Measurements from ENCODE around the gene TRPM8. TPM values are rescaled to one million over a fixed set of nuclear protein-coding genes. Genes with fewer than 3 reads are reported as not detected.
"Not testable (repeated sequence)": the region's sequence is repeated elsewhere in the genome, so short reads cannot be mapped to it uniquely, and the experiment has no call there.

Gene TRPM8
- not detected for total RNA-seq

DNA sequence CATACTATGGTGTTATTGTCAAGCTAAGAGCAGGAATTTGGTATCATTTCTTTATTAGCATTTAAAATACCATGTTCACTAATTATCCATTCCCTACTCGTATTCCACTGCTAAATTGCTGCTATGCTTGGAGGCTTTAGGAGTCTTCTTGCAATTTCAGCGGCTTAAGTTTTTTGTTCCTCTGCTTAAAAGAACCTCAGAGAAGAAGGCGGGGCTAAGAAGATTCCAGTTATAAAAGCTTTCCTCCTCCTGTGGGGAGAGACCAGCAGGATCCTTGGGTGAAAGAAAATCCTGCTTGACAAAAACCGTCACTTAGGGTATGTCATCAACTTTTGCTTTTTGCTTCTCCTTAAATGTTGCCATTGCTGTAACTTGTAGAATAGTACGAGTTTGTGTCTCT lies at the start of gene TRPM8:
Gene TRPM8 (plus strand): TSS at position 258 of the 400 bp plus-strand sequence. CDS start 9,165 bp downstream, outside the sequence.
- ATAC-seq, result no peak
- no peak for DNase-seq (ENCODE audit: low spot score in 2 of 2)
- no peaks in the 10 kb centered on the region for H3K36me3 Mint-ChIP-seq
- H3K27ac Mint-ChIP-seq, result no peak within 1 kb of the TSS
- H3K9me3 Mint-ChIP-seq, result no peaks in the 10 kb centered on the region

DNA sequence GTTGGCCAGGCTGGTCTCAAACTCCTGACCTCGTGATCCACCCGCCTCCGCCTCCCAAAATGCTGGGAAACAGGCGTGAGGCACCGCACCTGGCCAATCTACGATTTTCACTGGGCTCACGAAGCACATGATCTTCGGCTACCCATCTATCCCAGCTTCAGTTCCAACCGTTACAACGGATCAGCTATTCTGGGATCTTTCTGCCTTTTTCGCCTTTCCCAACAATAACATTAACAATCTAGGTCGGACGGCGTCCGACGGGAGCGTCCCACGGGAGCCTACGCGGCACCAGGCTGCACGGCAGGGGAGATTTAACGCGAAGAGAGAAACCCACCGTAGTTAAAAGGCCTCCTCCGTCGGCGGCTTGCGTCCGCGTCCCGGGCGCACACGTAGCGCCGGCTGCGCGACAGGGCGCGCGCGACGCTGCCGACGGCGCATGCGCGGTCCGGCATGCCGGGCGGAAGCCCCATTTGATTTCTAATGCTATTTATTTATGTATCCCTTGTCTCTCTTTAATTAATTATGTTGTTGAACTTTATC lies 49.1 kb upstream of the TRPM8 start, which contains the start of gene MSL3B:
Gene MSL3B (minus strand): TSS at position 394 of the 540 bp plus-strand sequence.
- H3K36me3 Mint-ChIP-seq, result peaks cover 18 to 35% of the 10 kb centered on the region in 2 donors
- H3K27ac Mint-ChIP-seq, result peak within 1 kb of the TSS; percentile 84 to 96
- peaks cover 12 to 24% of the 10 kb centered on the region in 2 donors for H3K9me3 Mint-ChIP-seq
- DNase-seq (ENCODE audit: low spot score in 2 of 2) (peak in 1 of 2 donors; percentile 56), ATAC-seq (peak; percentile 77 to 78)

DNA sequence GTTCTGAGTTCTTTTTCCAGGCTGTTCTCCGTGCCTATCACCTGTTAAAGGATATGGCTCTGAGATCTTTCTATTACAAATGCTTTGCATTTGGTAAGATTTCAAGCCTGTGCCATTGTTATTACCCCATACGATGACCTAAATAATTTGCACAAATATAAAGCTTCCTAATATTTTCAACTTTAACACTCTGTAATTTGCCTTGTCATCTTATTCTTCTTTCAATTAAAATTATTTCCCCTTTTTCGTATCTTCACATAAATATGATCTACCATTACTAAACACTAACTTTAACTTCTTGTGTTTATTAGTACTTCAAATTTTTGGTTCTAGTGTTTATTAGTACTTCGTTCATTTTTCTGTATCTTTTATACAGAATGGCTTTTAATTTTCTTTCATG lies 45.7 kb upstream of the TRPM8 start:
- Mint-ChIP-seq H3K27ac (no peak overlapping the region), H3K9me3 (peaks cover 12 to 24% of the 10 kb centered on the region in 2 donors), H3K36me3 (peaks cover 23 to 27% of the 10 kb centered on the region in 2 donors)
- ATAC-seq (no peak), DNase-seq (ENCODE audit: low spot score in 2 of 2) (no peak)

- H3K9me3 Mint-ChIP-seq, result peaks cover 5 to 18% of the 10 kb centered on the region in 2 donors
- ATAC-seq; DNase-seq (ENCODE audit: low spot score in 2 of 2); H3K27ac Mint-ChIP-seq: not testable (repeated sequence)
- peaks cover 16 to 20% of the 10 kb centered on the region in 2 donors for H3K36me3 Mint-ChIP-seq
Measured at GRCh38 chr2:233872125-233872524, 45.0 kb upstream of the TRPM8 start.

GRCh38 chr2:233882353-233882752 lies 34.8 kb upstream of the TRPM8 start:
- ATAC-seq, result no peak
- H3K9me3 Mint-ChIP-seq, result peaks cover 23 to 32% of the 10 kb centered on the region in 2 donors
- H3K36me3 Mint-ChIP-seq, result peaks cover 23% of the 10 kb centered on the region in 2 donors
- no peak overlapping the region for H3K27ac Mint-ChIP-seq
- DNase-seq (ENCODE audit: low spot score in 2 of 2), result no peak

- Mint-ChIP-seq H3K27ac (no peak overlapping the region), H3K36me3 (no peaks in the 10 kb centered on the region), H3K9me3 (no peaks in the 10 kb centered on the region)
- no peak for ATAC-seq
- DNase-seq (ENCODE audit: low spot score in 2 of 2), result no peak
Measured at GRCh38 chr2:233892793-233893192, 24.4 kb upstream of the TRPM8 start.

DNA sequence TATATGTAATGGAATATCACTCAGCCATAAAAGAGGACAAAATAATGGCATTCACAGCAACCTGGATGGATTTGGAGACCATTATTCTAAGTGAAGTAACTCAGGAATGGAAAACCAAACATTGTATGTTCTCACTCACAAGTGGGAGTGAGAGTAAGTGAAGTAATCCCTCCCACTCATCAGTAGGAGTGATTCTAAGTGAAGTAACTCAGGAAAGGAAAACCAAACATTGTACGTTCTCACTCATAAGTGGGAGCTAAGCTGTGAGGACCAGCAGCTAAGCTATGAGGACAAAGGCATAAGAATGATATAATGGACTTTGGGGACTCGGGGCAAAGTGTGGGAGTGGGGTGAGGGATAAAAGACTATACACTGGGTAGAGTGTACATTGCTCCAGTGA lies 20.9 kb upstream of the TRPM8 start:
- not testable (repeated sequence) for ATAC-seq, H3K9me3 Mint-ChIP-seq

GRCh38 chr2:233901367-233901766 lies 15.8 kb upstream of the TRPM8 start:
- Mint-ChIP-seq H3K27ac (no peak overlapping the region), H3K36me3 (no peaks in the 10 kb centered on the region), H3K9me3 (peaks cover 4% of the 10 kb centered on the region in 2 donors)
- ATAC-seq (no peak), DNase-seq (ENCODE audit: low spot score in 2 of 2) (no peak)

More for the DNA sequence above, 20.9 kb upstream of the TRPM8 start:
- not testable (repeated sequence) for H3K27ac Mint-ChIP-seq; H3K36me3 Mint-ChIP-seq; DNase-seq (ENCODE audit: low spot score in 2 of 2)

DNA sequence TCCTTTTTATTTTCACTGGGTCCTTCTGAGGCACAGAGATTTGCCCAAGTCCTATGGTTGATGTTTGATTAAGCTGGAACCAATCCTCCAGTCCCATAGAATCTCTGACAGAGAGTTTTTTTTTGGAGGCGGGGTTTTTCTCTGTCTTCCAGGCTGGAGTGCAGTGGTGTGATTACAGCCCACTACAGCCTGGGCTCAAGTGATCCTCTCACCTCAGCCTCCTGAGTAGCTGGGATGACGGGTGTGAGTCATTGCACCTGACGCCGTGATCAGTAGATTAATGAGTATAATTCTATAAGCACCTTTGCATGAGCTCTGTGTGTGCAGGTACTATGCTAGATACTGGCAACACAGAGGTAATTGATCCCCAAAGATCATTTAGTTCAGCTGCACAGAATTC lies 15.3 kb upstream of the TRPM8 start:
- no peaks in the 10 kb centered on the region for H3K36me3 Mint-ChIP-seq
- ATAC-seq (no peak), DNase-seq (ENCODE audit: low spot score in 2 of 2) (no peak)
- H3K9me3 Mint-ChIP-seq, result peaks cover 4% of the 10 kb centered on the region in 2 donors
- no peak overlapping the region for H3K27ac Mint-ChIP-seq

DNA sequence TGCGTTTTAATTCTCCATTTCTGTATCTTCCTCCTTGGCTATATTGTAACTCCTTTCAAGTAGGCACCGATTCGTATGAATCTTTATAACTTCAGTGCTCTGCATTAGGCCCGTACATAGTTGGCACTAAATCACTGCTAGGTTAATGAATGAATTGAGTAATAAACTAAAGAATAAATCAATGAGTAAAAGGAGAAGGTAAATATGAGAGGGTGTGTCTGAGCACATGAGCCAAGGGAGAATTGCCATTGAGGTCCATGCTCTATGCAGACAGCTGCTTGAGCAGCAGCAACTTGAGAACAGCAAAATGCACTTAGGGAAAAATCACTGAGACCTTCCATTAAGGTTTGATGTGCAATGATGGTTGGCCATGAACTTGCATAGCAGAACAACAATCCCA lies 11.2 kb upstream of the TRPM8 start:
- H3K36me3 Mint-ChIP-seq, result peaks cover 0 to 5% of the 10 kb centered on the region in 2 donors
- H3K27ac Mint-ChIP-seq, result no peak overlapping the region
- no peak for ATAC-seq
- no peak for DNase-seq (ENCODE audit: low spot score in 2 of 2)
- H3K9me3 Mint-ChIP-seq, result peaks cover 9 to 10% of the 10 kb centered on the region in 2 donors

DNA sequence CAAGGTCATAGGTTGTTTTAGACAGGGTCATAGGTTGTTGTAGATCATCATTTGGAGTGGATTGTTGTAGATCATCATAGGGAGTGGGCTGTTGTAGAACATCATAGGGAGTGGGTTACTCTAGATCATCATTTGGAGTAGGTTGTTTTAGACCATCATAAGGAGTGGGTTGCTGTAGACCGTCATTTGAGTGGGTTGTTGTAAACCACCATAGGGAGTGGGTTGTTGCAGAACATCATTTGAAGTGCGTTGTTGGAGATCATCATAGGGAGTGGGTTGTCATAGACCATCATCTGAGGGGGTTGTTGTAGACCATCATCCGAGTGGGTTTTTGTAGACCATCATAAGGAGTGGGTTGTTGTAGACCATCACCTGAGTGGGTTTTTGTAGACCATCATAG lies 9.5 kb upstream of the TRPM8 start:
- ATAC-seq (no peak), DNase-seq (ENCODE audit: low spot score in 2 of 2) (no peak)
- H3K9me3 Mint-ChIP-seq, result peaks cover 5 to 10% of the 10 kb centered on the region in 2 donors
- no peak overlapping the region for H3K27ac Mint-ChIP-seq
- H3K36me3 Mint-ChIP-seq, result peaks cover 0 to 5% of the 10 kb centered on the region in 2 donors

DNA sequence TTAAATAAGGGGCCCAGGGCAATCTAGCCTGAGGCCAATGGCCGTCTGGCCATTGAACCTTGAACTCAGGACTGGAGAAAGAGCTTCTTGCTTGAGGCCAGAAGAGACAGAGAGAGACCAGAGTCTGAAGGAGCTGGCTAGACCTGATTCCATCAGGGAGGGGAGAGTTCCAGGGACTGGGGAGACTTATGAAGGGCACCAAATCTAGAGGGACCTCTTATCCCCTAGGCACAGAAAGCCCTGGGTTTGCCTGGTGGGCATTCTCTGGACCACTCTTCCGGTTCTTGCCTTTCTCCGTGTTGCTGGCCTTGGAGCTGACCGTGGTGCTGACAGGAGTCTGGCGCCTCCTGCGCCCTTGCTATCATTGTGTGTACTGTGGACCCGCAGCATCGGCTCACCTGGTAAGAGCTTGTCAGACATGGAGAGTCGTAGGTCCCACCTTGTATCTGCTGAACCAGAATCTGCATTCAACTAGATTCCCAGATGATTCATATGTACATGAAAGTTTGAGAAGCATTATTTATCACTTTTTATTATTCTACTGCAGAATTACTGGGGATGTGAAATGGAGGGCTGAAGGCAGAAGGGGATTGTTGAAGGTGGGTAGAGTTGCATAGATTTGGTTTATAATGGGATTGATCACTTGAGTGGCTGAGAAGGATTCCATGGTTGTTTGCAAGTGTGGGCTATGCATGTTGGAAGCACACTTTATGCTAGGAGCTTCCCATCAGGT lies 4.3 kb upstream of the TRPM8 start:
- no peak overlapping the region for H3K27ac Mint-ChIP-seq
- ATAC-seq, result no peak
- no peaks in the 10 kb centered on the region for H3K36me3 Mint-ChIP-seq
- peak in 1 of 2 donors; percentile 27 for DNase-seq (ENCODE audit: low spot score in 2 of 2)
- no peaks in the 10 kb centered on the region for H3K9me3 Mint-ChIP-seq

GRCh38 chr2:233915128-233915527 lies 2.0 kb upstream of the TRPM8 start:
- Mint-ChIP-seq H3K36me3 (no peaks in the 10 kb centered on the region), H3K27ac (no peak overlapping the region), H3K9me3 (no peaks in the 10 kb centered on the region)
- ATAC-seq (no peak), DNase-seq (ENCODE audit: low spot score in 2 of 2) (no peak)

DNA sequence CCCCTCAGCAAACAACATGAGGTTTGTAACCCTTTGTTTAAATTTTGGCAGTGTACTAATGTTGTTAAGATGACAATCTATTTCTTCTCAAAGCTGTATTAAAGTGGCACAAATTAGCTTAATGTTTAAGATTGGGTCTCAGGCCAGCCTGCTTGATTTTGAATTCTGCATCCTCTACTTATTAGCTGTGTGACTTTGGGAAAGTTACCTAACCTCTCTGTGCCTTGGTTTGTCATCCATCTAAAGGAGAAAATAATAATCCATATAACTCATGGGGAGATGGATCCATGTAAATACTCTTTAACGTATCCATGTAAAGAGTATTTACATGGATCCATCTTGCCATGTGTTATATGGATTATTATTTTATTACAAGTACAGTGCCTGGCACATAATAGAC lies 2.1 kb downstream of the TRPM8 start:
- DNase-seq (ENCODE audit: low spot score in 2 of 2) (no peak), ATAC-seq (no peak)
- Mint-ChIP-seq H3K27ac (no peak overlapping the region), H3K9me3 (no peaks in the 10 kb centered on the region), H3K36me3 (no peaks in the 10 kb centered on the region)

- peak; percentile 48 to 62 for ATAC-seq
Measured at GRCh38 chr2:233919938-233920337, 2.8 kb downstream of the TRPM8 start.

DNA sequence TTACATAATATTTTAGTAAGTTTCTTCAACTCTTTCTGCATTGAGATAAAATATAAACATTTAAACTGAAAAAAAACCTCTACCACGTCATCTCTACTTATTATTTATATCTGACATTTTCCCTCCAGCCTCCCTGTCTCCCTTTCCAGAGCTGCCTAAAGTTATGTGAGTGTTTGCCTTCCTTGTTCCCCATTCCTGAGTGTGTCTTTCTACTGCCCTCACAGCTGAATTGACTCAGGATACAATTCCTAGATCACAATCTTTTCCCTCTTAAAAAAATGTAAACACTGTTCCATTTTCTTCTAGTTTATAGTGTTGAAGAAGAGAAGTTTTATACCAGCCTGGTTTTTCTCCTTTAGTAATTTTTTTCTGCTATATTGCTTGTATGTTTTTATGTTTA lies 5.3 kb downstream of the TRPM8 start:
- Mint-ChIP-seq H3K9me3 (no peaks in the 10 kb centered on the region), H3K27ac (no peak overlapping the region), H3K36me3 (no peaks in the 10 kb centered on the region)
- ATAC-seq, result no peak
- DNase-seq (ENCODE audit: low spot score in 2 of 2), result no peak

More at GRCh38 chr2:233919938-233920337, 2.8 kb downstream of the TRPM8 start:
- Mint-ChIP-seq H3K9me3 (no peaks in the 10 kb centered on the region), H3K27ac (no peak overlapping the region), H3K36me3 (no peaks in the 10 kb centered on the region)
- DNase-seq (ENCODE audit: low spot score in 2 of 2), result no peak

- no peak for DNase-seq (ENCODE audit: low spot score in 2 of 2)
- ATAC-seq, result no peak
- Mint-ChIP-seq H3K36me3 (no peaks in the 10 kb centered on the region), H3K27ac (no peak overlapping the region), H3K9me3 (no peaks in the 10 kb centered on the region)
Measured at GRCh38 chr2:233925402-233925801, 8.2 kb downstream of the TRPM8 start.

DNA sequence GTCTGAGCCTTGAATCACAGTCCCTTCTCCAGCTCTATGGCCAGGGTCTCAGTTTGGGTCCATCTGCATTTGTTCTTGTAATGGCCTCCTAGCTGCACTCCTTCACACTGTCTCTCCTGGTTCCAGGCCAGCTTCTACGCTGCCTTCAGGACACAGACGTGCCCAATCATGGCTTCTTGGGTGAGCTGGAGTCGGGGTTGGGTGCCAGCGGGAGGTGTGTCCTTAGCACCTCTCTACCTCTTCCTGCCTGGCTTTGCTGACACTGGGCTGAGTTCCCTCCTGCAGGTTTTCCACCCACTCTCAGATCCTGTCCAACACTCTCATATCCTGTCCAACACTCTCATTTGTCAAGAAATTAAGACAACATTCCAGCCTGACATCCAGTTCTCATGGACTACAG lies 9.6 kb downstream of the TRPM8 start:
- no peaks in the 10 kb centered on the region for H3K9me3 Mint-ChIP-seq
- DNase-seq (ENCODE audit: low spot score in 2 of 2) (no peak), ATAC-seq (no peak)
- H3K36me3 Mint-ChIP-seq, result no peaks in the 10 kb centered on the region
- H3K27ac Mint-ChIP-seq, result no peak overlapping the region

Data from activated naive CD4-positive, alpha-beta T cell treated with anti-CD3 and anti-CD28 coated beads, Interleukin-2, amount 50 U/mL, for 72 hours (primary cell).